Left renal pelvis (tissue), 4 donors: Measurements from ENCODE around the gene ZNF436. TPM values are rescaled to one million over a fixed set of nuclear protein-coding genes. Genes with fewer than 3 reads are reported as not detected.

Experiments
- DNase-seq, 4 donors: peaks; one replicate each; pipeline ENCODE4 v3.0.0-alpha.2; 2013; ENCODE audit warnings: low read depth in 4 of 4, low spot score in 3 of 4
- polyA plus RNA-seq, 4 donors: library from polyadenylated mRNA; unstranded; fragments of 120-200 nt; gene quantifications; one replicate each; pipeline ENCODE4 v1.2.1, GENCODE V29; 2013; ENCODE audit not compliant: insufficient read length in 4 of 4

ZNF436 gene
- 10 to 100 TPM; 31.8 to 40.9 (median 37.4) TPM for polyA plus RNA-seq

DNA sequence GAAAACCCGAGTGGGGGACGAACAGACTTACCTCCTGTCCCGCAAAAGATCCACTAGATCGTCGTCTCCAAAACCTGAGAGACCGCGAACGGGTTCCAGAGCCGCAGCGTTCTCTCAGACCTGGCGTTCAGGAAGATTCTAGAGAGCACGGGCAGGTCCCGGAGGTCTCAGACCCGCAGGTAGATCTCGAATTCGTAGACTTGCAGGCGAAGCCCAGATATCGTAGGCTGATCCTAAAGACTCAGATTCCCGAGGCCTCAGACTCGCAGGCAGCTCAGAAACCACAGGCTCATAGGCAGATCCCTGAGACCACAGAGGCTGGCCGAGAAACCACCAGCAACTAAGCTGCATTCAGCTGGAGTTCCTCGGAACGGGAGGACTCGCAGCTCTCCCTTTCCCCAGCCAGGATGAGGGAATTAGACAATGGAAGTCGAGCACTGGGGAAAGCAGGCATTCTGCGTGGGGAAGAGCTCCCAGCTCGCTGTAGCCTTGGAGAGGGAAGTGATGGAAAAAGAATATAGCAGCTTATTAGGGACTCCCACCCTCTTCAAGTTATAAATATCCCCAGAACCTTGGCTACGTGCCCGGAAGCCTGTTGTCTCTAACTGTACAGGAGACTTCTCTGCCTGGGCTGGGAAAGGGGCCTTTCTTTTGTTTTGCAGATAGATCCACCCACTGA lies at the start of gene ZNF436:
Gene ZNF436 (minus strand): TSS at position 502 of the 679 bp plus-strand sequence. CDS start 1,831 bp downstream, outside the sequence.
- DNase-seq, result peak in 3 of 4 donors; percentile 70 to 84 (median 71)

GRCh38 chr1:23419180-23419579 lies 49.5 kb upstream of the ZNF436 start:
- no peak for DNase-seq

DNA sequence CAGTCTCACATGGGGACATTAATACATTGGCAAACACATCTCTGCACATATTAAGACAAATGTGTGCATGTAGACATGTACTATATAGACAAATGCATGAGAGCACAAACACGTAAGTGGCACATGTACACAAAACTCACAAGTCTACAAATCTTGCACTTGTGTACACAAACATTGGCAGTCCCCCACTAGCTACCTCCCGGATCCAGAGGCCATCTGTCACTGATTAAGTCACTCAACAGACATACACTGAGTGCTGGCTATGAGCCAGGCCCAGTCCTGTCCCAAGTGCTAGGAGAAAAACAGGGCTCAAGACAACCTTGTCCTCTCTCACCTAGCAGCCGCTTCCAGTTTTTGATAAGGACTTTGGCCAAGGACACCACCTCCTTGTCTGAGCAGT lies 47.9 kb upstream of the ZNF436 start:
- no peak for DNase-seq

DNA sequence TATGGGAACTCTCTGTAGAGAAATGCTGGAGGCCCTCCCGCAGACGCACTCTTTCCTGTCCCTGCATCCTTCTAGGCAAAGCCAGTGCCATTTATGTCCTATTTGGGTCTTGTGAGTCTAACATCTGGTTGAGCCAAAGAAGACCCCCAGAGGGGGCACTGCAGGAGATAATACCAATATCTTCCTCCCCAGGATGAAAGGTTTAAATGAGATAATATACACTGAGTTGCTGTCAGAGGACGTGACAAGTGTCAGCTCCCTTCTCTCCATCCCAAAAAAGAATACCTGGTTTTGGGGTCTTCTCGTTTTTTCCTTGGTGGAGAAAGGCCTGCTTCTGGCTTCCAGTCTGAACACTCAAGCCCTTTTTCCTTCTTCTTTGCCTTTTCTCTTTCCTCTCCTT lies 47.3 kb upstream of the ZNF436 start:
- no peak for DNase-seq

- DNase-seq, result no peak
Measured at GRCh38 chr1:23408797-23409290, 39.2 kb upstream of the ZNF436 start.

- no peak for DNase-seq
Measured at GRCh38 chr1:23407016-23407630, 37.5 kb upstream of the ZNF436 start.

GRCh38 chr1:23405946-23406345 lies 36.3 kb upstream of the ZNF436 start:
- no peak for DNase-seq

GRCh38 chr1:23403735-23404486 lies 34.3 kb upstream of the ZNF436 start:
- DNase-seq, result peak in 3 of 4 donors; percentile 66 to 74 (median 68)

DNA sequence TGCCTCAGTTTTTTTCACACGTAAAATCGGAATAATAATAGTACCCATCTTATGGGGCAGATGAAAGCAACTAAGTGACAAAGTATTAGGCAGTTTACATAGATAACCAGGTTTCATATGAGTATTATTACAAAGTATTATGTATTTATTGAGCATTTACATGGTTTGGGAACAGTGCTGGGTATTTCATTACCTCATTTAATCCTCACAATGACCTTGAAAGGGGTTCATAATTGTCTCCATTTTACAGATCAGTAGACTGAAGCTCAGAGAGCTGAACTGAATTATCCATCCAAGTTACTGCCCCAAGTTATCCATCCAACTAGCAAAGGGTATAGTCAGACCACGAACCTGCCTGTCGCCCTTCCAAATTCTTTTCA lies 33.7 kb upstream of the ZNF436 start:
- no peak for DNase-seq

- no peak for DNase-seq
Measured at GRCh38 chr1:23403038-23403336, 33.4 kb upstream of the ZNF436 start.

DNA sequence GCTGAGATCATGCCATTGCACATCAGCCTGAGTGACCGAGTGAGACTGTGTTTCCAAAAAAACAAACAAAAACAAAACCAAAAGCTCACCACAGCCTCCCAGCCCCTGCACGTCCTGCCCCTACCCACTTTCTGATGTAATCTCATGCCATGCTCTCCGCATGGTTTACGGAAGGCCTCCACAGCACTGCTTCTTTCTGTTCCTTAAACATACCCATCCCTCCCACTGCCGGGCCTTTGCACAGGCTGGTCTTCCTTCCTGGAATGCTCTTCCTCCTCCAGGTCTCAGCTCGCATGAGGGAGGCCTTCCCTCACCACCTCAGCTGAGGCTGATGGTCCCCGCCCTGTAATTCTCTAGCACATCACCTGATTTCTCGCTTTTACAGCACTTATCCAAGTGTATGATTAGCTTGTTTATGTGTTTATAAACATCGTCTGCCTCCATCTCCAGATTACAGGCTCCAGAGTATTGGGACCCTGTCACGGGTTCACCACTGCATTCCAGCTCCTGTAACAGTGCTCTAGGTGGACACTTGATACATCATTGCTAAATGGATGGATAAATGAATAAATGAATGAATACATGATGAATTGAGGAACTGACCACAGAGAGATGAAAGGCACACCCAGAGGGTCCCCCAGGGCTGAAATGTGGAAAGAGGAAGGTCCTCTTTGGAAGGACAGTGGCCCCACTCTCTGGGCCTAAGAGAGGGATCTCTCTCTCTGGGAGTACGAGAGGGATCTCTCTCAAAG lies 32.8 kb upstream of the ZNF436 start:
- no peak for DNase-seq

DNA sequence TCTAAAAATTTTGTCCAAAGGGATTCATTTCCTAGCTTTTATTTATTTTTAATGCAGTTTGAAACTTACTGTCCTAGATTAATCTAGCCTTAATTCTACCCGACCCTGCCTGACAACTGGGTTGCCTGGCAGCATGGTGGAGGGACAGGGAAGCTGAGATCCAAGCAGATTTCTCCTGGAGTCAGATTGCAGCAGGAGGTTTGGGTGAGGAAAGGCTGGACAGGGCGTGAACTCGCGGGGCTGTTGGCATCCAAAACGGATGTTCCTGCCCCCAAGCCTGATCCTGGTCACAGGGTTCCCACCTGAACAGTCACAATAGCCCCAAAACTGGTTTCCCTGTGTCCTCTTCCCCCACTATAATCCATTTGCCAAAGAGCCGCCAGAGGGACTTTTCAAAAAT lies 31.7 kb upstream of the ZNF436 start:
- no peak for DNase-seq

DNA sequence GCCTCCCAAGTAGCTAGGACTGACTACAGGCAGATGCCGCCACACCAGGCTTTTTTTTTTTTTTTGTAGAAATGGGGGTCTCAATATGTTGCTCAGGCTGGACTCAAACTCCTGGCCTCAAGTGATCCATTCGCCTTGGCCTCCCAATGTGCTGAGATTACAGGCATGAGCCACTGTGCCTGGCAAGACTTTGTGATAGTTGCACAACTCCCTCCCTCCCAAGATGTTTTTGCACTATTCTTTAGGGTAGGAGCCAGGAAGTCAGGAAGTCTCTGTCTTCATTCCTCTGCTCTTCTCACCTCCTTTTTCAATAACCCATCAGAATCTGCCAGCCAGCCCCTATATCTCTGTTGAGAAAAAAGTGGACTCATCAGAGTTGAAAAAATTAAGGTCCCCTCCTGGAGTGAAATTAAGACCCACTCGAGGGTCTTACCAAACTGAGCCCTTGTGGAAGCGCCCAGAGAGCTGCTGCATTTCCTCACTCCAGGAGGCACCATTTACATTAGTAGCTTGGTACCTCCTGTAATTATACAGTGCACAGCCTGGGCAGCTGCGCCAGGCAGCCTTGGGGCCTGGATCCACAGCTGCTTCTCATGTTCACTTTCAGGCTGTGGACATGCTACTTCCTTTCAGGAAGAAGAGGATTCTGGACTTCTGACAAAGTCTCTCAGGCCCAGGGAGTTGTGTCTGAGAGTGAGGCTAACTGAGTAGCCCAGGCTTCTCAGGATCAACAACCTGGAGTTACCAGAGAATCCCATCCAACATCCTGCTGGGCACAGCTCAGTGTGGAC lies 30.9 kb upstream of the ZNF436 start:
- no peak for DNase-seq

GRCh38 chr1:23399229-23399628 lies 29.6 kb upstream of the ZNF436 start:
- DNase-seq, result no peak

DNA sequence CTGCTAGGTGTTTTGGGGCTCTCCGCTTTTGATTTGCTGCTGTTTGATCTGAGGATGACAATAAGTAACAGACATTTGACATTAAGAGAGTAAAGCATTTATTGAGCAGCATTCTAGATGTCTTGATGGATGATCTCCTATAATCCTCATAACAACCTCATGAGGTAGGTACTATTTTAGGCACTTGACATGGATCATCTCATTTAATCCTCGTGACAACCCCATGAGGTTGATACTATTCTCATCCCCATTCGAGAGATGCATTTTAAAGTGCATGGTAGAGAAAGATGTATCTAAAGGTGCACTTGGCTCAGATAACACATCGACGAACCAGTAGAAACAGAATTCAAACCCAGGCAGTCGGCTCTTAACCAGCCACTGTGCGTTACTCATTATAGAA lies 28.3 kb upstream of the ZNF436 start:
- DNase-seq, result no peak

DNA sequence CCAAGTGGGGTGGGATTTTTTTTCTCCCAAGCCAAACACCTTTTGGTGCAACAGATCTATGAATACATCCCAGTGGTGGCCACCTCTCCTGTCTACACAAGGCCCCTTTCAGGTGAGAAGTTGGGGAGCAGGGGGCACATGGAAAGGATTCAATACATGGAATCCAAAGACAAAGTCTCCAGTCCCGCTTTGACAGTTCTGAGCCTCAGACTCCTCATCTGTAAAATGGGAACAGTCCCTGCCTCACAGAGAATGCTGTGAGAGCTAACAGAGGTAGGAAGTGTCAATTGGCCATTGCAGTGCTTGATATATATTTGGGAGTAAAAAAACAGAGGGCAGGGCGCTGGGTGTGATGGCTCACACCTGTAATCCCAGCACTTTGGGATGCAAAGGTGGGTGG lies 26.7 kb upstream of the ZNF436 start:
- no peak for DNase-seq

GRCh38 chr1:23395849-23396248 lies 26.2 kb upstream of the ZNF436 start:
- DNase-seq, result no peak

DNA sequence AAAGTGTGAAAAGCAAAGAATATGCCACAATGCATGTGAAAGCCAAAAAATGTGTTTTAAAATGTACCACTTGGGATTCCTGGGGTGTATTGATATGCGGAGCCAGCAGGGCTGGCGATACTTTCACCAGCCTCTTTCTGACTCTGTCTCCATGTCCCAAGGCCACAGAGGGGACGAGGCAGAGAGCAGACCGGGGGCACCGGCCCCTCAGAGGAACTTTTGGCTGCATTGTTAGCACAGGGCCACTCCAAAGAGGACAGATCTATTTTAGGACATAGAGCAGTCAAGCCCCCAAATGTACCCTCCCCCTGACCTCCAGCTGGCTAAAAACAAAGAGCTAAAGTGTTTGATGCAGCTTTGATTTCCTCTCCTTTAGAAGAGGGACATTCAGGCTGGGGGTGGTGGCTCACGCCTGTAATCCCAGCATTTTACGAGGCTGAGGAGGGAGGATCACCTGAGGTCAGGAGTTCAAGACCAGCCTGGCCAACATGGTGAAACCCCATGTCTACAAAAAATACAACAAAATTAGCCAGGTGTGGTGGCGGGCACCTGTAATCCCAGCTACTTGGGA lies 25.6 kb upstream of the ZNF436 start:
- DNase-seq, result no peak

DNA sequence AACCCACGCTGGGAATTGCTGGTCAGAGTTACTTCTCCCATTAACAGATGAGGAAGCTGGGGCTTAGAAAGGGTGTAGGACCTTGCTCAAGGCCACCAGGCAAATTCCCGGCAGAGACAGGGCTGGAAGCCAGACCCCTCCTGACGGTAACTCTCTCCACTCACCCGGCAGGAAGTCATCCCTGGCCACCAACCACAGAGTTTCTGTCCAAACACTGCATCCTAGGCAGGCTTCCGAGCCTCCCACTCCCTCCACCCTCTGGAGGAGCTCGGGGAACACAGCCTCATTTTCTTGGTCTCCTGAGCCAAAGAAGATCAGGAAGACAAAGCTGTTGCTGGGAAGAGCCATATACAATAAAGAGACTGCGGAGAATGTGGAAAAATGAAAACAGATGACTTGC lies 25.0 kb upstream of the ZNF436 start:
- DNase-seq, result no peak

DNA sequence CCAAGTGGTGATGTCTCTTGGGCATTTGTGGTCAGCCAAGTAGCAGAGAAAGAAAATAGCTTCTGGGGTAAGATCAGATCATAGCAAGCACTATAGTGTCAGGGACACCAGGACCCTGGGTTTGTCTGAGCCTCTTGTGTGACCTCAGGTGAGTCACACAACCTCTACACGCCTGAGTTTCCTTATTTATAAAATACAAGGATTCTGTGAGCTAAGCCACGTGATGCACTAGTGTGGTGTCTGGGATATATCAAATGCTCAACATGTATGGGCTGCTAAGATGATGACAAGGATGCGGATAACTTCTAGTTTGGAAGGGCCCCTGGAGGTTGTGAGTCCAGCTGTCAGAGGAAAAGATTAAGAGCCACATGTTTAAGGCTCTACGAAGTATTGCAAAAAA lies 24.5 kb upstream of the ZNF436 start:
- DNase-seq, result no peak
